GM12878 (cell line): ENCODE measurements around the gene SNAP47. TPM values are rescaled to one million over a fixed set of nuclear protein-coding genes. Genes with fewer than 3 reads are reported as not detected.

Experiments used
- EZH2 ChIP-seq: IDR thresholded peaks from 2 replicates; pipeline ENCODE4 v1.6.1; 2012; ENCODE audit warnings: low read depth, mild to moderate bottlenecking, control low read depth, inconsistent platforms, low read length, borderline replicate concordance; ENCODE audit not compliant: control insufficient read depth
- HCFC1 ChIP-seq: fragments of 150-350 bp; IDR thresholded peaks from 2 replicates; pipeline ENCODE4 v1.6.1; 2014; ENCODE audit warnings: low read length
- HDAC6 ChIP-seq: fragments of 200-600 bp; sonication (generic); IDR thresholded peaks from one replicate; pipeline ENCODE4 v1.8.0; 2017; ENCODE audit warnings: antibody characterized with exemption; ENCODE audit not compliant: unreplicated experiment
- NFIC ChIP-seq: IDR thresholded peaks from 2 replicates; pipeline ENCODE4 v1.6.1; 2012; ENCODE audit warnings: low read depth, mild to moderate bottlenecking, inconsistent platforms, low read length, moderate library complexity
- PAX8 ChIP-seq: fragments of 450-650 bp; IDR thresholded peaks from 2 replicates; pipeline ENCODE4 v1.6.1; 2017; ENCODE audit warnings: mild to moderate bottlenecking, moderate library complexity
- RCOR1 ChIP-seq: conservative IDR thresholded peaks from 2 replicates; pipeline ENCODE4 v1.6.1; 2012; ENCODE audit warnings: low read depth, low read length, improper control_type of control experiment
- ZNF217 ChIP-seq: fragments of 450-650 bp; IDR thresholded peaks from 2 replicates; pipeline ENCODE4 v1.6.1; 2017; ENCODE audit warnings: antibody characterized with exemption, mild to moderate bottlenecking
- ZNF274 ChIP-seq: IDR thresholded peaks from one replicate; pipeline ENCODE4 v1.8.0; 2011; ENCODE audit not compliant: insufficient read length, insufficient read depth
- polyA plus RNA-seq, 11 experiments: library from polyadenylated mRNA; depleted of rRNA in 4 of 11; unstranded in 6 of 11; stranded (reverse) in 5 of 11; fragments of >200 nt; fragmentation: Nextera tagmentation in 4 of 11; fragmentation: Illumina TruSeq in 1 of 11; extraction: Ambion mirVana in 4 of 11; extraction: Trizol in 1 of 11; gene quantifications; 1 replicate in 1 of 11; 2 replicates in 10 of 11; pipeline versions ENCODE4 v1.2.1 to v1.2.3, GENCODE V29; 2011 to 2016; ENCODE audit warnings: inconsistent platforms in 2 of 11, missing spikeins in 2 of 11, low read depth in 1 of 11
- total RNA-seq, 4 experiments: library from RNA; depleted of rRNA in 3 of 4; stranded (reverse); fragments of >200 nt in 3 of 4; fragmentation: Illumina TruSeq in 1 of 4; extraction: Trizol in 1 of 4; gene quantifications; 2 replicates each; pipeline versions ENCODE4 v1.2.1 to v1.2.3, GENCODE V29; 2013 to 2021

SNAP47 gene
- total and polyA plus RNA-seq, 10 of the 15 experiments (the other 5 are each of a cell fraction or from before 2014, with no cell fraction given), result 1.3 to 39.6 (median 25.2) TPM

DNA sequence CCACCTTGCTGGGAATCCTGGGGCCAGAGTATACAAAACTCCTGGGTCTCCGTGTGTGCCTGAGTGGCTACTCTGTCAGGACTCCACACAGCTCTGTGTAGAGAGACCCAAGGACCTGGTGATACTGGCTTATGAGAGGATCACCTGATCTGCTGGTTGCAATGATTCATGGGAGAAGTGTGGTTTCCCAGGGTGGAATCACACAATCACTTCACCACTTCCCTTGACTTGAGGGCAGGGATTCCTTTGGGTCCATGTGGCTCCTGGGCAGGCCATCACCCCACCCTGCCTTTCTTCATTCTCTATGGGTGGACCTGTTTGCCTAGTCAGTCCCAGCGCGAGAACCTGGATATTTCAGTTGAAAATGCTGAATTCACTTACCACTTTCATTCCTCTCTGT lies 93.6 kb downstream of the SNAP47 start (continued):
- TF ChIP-seq RCOR1 (no peak), HCFC1 (no peak), ZNF274 (no peak), NFIC (no peak), HDAC6 (no peak), EZH2 (no peak), ZNF217 (no peak), PAX8 (no peak)

Other genes with a start within 250 kb of the SNAP47 start
- 9.6 and 10.4 TPM in 2 replicates for gene ZNF678, start 171.9 kb upstream of the SNAP47 start, total RNA-seq (2014; rRNA removed)
- gene ZNF678, start 171.9 kb upstream of the SNAP47 start, total RNA-seq (2014; rRNA removed; fragmentation: Illumina TruSeq; extraction: Trizol), result 6.6 and 6.7 TPM in 2 replicates
- 4.4 TPM in 2 replicates for gene ZNF678, start 171.9 kb upstream of the SNAP47 start, total RNA-seq (2021)
- 5.3 and 9.7 TPM in 2 replicates for gene ZNF678, start 171.9 kb upstream of the SNAP47 start, polyA plus RNA-seq (2011; rRNA removed)
- gene ZNF678, start 171.9 kb upstream of the SNAP47 start, polyA plus RNA-seq (2014; fragmentation: Illumina TruSeq; extraction: Trizol), result 3.5 and 4.4 TPM in 2 replicates
- 1 to 10 TPM; 1.4 to 1.9 TPM for gene ZNF678, start 171.9 kb upstream of the SNAP47 start, polyA plus RNA-seq (2014; fragmentation: Nextera tagmentation; extraction: Ambion mirVana)
- 1.9 and 2.4 TPM in 2 replicates for gene ZNF678, start 171.9 kb upstream of the SNAP47 start, polyA plus RNA-seq (2014; rRNA removed)
- gene ZNF678, start 171.9 kb upstream of the SNAP47 start, polyA plus RNA-seq (2016; fragmentation: Nextera tagmentation; extraction: Ambion mirVana), result 1 to 10 TPM; 3.5 TPM
- 34.8 and 37.1 TPM in 2 replicates for gene JMJD4, start 133 bp upstream of the SNAP47 start, total RNA-seq (2014; rRNA removed)
- 15.9 and 17.6 TPM in 2 replicates for gene JMJD4, start 133 bp upstream of the SNAP47 start, total RNA-seq (2014; rRNA removed; fragmentation: Illumina TruSeq; extraction: Trizol)
- 24.2 and 30.0 TPM in 2 replicates for gene JMJD4, start 133 bp upstream of the SNAP47 start, total RNA-seq (2021)
- 7.1 and 12.2 TPM in 2 replicates for gene JMJD4, start 133 bp upstream of the SNAP47 start, polyA plus RNA-seq (2011; rRNA removed)
- 5.3 and 10.4 TPM in 2 replicates for gene JMJD4, start 133 bp upstream of the SNAP47 start, polyA plus RNA-seq (2014; fragmentation: Illumina TruSeq; extraction: Trizol)
- gene JMJD4, start 133 bp upstream of the SNAP47 start, polyA plus RNA-seq (2014; fragmentation: Nextera tagmentation; extraction: Ambion mirVana), result 1 to 10 TPM in 1 of 2 experiments, under 1 TPM in 1; 0.89 to 3.5 TPM
- 19.3 and 24.5 TPM in 2 replicates for gene JMJD4, start 133 bp upstream of the SNAP47 start, polyA plus RNA-seq (2014; rRNA removed)
- gene JMJD4, start 133 bp upstream of the SNAP47 start, polyA plus RNA-seq (2016; fragmentation: Nextera tagmentation; extraction: Ambion mirVana), result 10 to 100 TPM; 33.0 to 38.3 TPM
- gene PRSS38, start 80.2 kb downstream of the SNAP47 start, total RNA-seq (2014; rRNA removed), result not detected in 2 replicates
- not detected in 2 replicates for gene PRSS38, start 80.2 kb downstream of the SNAP47 start, total RNA-seq (2014; rRNA removed; fragmentation: Illumina TruSeq; extraction: Trizol)
- gene PRSS38, start 80.2 kb downstream of the SNAP47 start, total RNA-seq (2021), result not detected in 2 replicates
- not detected in 2 replicates for gene PRSS38, start 80.2 kb downstream of the SNAP47 start, polyA plus RNA-seq (2011; rRNA removed)
- not detected in 2 replicates for gene PRSS38, start 80.2 kb downstream of the SNAP47 start, polyA plus RNA-seq (2014; fragmentation: Illumina TruSeq; extraction: Trizol)
- not detected for gene PRSS38, start 80.2 kb downstream of the SNAP47 start, polyA plus RNA-seq (2014; fragmentation: Nextera tagmentation; extraction: Ambion mirVana)
- not detected in 2 replicates for gene PRSS38, start 80.2 kb downstream of the SNAP47 start, polyA plus RNA-seq (2014; rRNA removed)
- not detected for gene PRSS38, start 80.2 kb downstream of the SNAP47 start, polyA plus RNA-seq (2016; fragmentation: Nextera tagmentation; extraction: Ambion mirVana)
- not detected in 2 replicates for gene WNT9A, start 212.5 kb downstream of the SNAP47 start, total RNA-seq (2014; rRNA removed)
- gene WNT9A, start 212.5 kb downstream of the SNAP47 start, total RNA-seq (2014; rRNA removed; fragmentation: Illumina TruSeq; extraction: Trizol), result not detected in 2 replicates
- gene WNT9A, start 212.5 kb downstream of the SNAP47 start, total RNA-seq (2021), result not detected in 2 replicates
- not detected in 2 replicates for gene WNT9A, start 212.5 kb downstream of the SNAP47 start, polyA plus RNA-seq (2011; rRNA removed)
- not detected in 2 replicates for gene WNT9A, start 212.5 kb downstream of the SNAP47 start, polyA plus RNA-seq (2014; fragmentation: Illumina TruSeq; extraction: Trizol)
- not detected for gene WNT9A, start 212.5 kb downstream of the SNAP47 start, polyA plus RNA-seq (2014; fragmentation: Nextera tagmentation; extraction: Ambion mirVana)
- not detected in 2 replicates for gene WNT9A, start 212.5 kb downstream of the SNAP47 start, polyA plus RNA-seq (2014; rRNA removed)
- gene WNT9A, start 212.5 kb downstream of the SNAP47 start, polyA plus RNA-seq (2016; fragmentation: Nextera tagmentation; extraction: Ambion mirVana), result not detected